ENCODE results near the gene B3GNT7. TPM values are rescaled to one million over a fixed set of nuclear protein-coding genes. Genes with fewer than 3 reads are reported as not detected.

B3GNT7 gene
- total RNA-seq, 2 donors from 2014 or later, result 13.0 to 32.3 TPM

GRCh38 chr2:231425291-231425810 lies 29.8 kb downstream of the B3GNT7 start:
- H3K9me3 Mint-ChIP-seq, result peaks cover 15% of the 10 kb centered on the region
- H3K36me3 Mint-ChIP-seq (ENCODE audit: low read depth), result no peaks in the 10 kb centered on the region
- Histone ChIP-seq H3K27ac (ENCODE audit: low read depth, low read length) (no peak overlapping the region), H3K36me3 (ENCODE audit: control insufficient read depth, insufficient read depth, low read length) (no peaks in the 10 kb centered on the region), H3K9me3 (ENCODE audit: control insufficient read depth, low read length) (no peaks in the 10 kb centered on the region), H3K4me3 (ENCODE audit: low read length) (no peak overlapping the region), H3K4me1 (ENCODE audit: control insufficient read depth, insufficient read depth, low read length) (peaks cover 6% of the 10 kb centered on the region), H3K27me3 (ENCODE audit: control insufficient read depth, insufficient read depth, low read length, poor library complexity, severe bottlenecking) (no peaks in the 10 kb centered on the region), H3K9ac (ENCODE audit: extremely low read depth, low read length, poor library complexity, severe bottlenecking) (no peak overlapping the region)
- peaks cover 6% of the 10 kb centered on the region for H3K27me3 Mint-ChIP-seq (ENCODE audit: insufficient read depth)
- WGBS, 2 experiments (ENCODE audit: insufficient coverage in 1 of 2, insufficient read length in 1 of 2), result 75 to 76% methylated on average over 7 to 8 of the region's 8 CpGs
- H3K4me3 Mint-ChIP-seq, result no peak overlapping the region
- no peak for DNase-seq
- peaks cover 10% of the 10 kb centered on the region for H3K4me1 Mint-ChIP-seq
- H3K27ac Mint-ChIP-seq, result no peak overlapping the region
- peak; percentile 44 for TF ChIP-seq CTCF (conservative IDR thresholded peaks at IDR 0.05)

GRCh38 chr2:231425811-231426703 lies 30.5 kb downstream of the B3GNT7 start:
- Mint-ChIP-seq H3K27me3 (ENCODE audit: insufficient read depth) (peaks cover 8% of the 10 kb centered on the region), H3K9me3 (peaks cover 21% of the 10 kb centered on the region), H3K27ac (no peak overlapping the region), H3K4me3 (no peak overlapping the region), H3K36me3 (ENCODE audit: low read depth) (no peaks in the 10 kb centered on the region), H3K4me1 (peaks cover 10% of the 10 kb centered on the region)
- TF ChIP-seq CTCF (conservative IDR thresholded peaks at IDR 0.05), result no peak
- Histone ChIP-seq H3K27ac (ENCODE audit: low read depth, low read length) (no peak overlapping the region), H3K9ac (ENCODE audit: extremely low read depth, low read length, poor library complexity, severe bottlenecking) (no peak overlapping the region), H3K4me3 (ENCODE audit: low read length) (no peak overlapping the region), H3K27me3 (ENCODE audit: control insufficient read depth, insufficient read depth, low read length, poor library complexity, severe bottlenecking) (no peaks in the 10 kb centered on the region), H3K36me3 (ENCODE audit: control insufficient read depth, insufficient read depth, low read length) (no peaks in the 10 kb centered on the region), H3K9me3 (ENCODE audit: control insufficient read depth, low read length) (peaks cover 1% of the 10 kb centered on the region), H3K4me1 (ENCODE audit: control insufficient read depth, insufficient read depth, low read length) (peaks cover 6% of the 10 kb centered on the region)
- DNase-seq, result peak; percentile 74
- 74 to 86% methylated on average over 19 to 21 of the region's 21 CpGs for WGBS, 2 experiments (ENCODE audit: insufficient coverage in 1 of 2, insufficient read length in 1 of 2)

- Mint-ChIP-seq H3K27ac (no peak overlapping the region), H3K36me3 (ENCODE audit: low read depth) (peaks cover 1% of the 10 kb centered on the region), H3K4me1 (peaks cover 10% of the 10 kb centered on the region), H3K4me3 (no peak overlapping the region), H3K9me3 (peaks cover 32% of the 10 kb centered on the region), H3K27me3 (ENCODE audit: insufficient read depth) (peaks cover 8% of the 10 kb centered on the region)
- Histone ChIP-seq H3K27me3 (ENCODE audit: control insufficient read depth, insufficient read depth, low read length, poor library complexity, severe bottlenecking) (no peaks in the 10 kb centered on the region), H3K4me1 (ENCODE audit: control insufficient read depth, insufficient read depth, low read length) (peaks cover 6% of the 10 kb centered on the region), H3K4me3 (ENCODE audit: low read length) (no peak overlapping the region), H3K27ac (ENCODE audit: low read depth, low read length) (no peak overlapping the region), H3K9ac (ENCODE audit: extremely low read depth, low read length, poor library complexity, severe bottlenecking) (no peak overlapping the region), H3K9me3 (ENCODE audit: control insufficient read depth, low read length) (peaks cover 12% of the 10 kb centered on the region), H3K36me3 (ENCODE audit: control insufficient read depth, insufficient read depth, low read length) (no peaks in the 10 kb centered on the region)
- 80 to 85% methylated on average over 1 to 3 of the region's 3 CpGs for WGBS, 2 experiments (ENCODE audit: insufficient coverage in 1 of 2, insufficient read length in 1 of 2)
- TF ChIP-seq CTCF (conservative IDR thresholded peaks at IDR 0.05), result no peak
- DNase-seq, result no peak
Measured at GRCh38 chr2:231427116-231427515, 31.6 kb downstream of the B3GNT7 start.
